HG03442 (cell line): ENCODE measurements around the gene FAM168A.

ENCODE experiments used
- ATAC-seq: cut with Tn5 transposase; IDR thresholded peaks from one replicate; pipeline ENCODE4 v1.9.1; 2021; ENCODE audit warnings: mild to moderate bottlenecking, moderate library complexity; ENCODE audit not compliant: unreplicated experiment

The FAM168A gene

GRCh38 chr11:73563539-73564200 lies 34.2 kb downstream of the FAM168A start:
- ATAC-seq: no peak

- no peak for ATAC-seq
Observed at GRCh38 chr11:73559743-73560142, 38.2 kb downstream of the FAM168A start.

GRCh38 chr11:73556966-73557365 lies 40.9 kb downstream of the FAM168A start:
- no peak for ATAC-seq

GRCh38 chr11:73555615-73556014 lies 42.3 kb downstream of the FAM168A start:
- no peak for ATAC-seq

GRCh38 chr11:73554671-73555320 lies 43.1 kb downstream of the FAM168A start:
- ATAC-seq: no peak

- no peak for ATAC-seq
Observed at GRCh38 chr11:73553266-73553665, 44.6 kb downstream of the FAM168A start.

GRCh38 chr11:73551677-73552076 lies 46.2 kb downstream of the FAM168A start:
- no peak for ATAC-seq

GRCh38 chr11:73549376-73549775 lies 48.5 kb downstream of the FAM168A start:
- no peak for ATAC-seq

- ATAC-seq: no peak
Observed at GRCh38 chr11:73547706-73548595, 50.0 kb downstream of the FAM168A start.

- ATAC-seq: no peak
Observed at GRCh38 chr11:73542175-73542574, 55.7 kb downstream of the FAM168A start.

GRCh38 chr11:73539506-73540084 lies 58.3 kb downstream of the FAM168A start:
- ATAC-seq: no peak

- ATAC-seq: no peak
Observed at GRCh38 chr11:73538381-73538872, 59.5 kb downstream of the FAM168A start.

GRCh38 chr11:73537969-73538368 lies 59.9 kb downstream of the FAM168A start:
- ATAC-seq: no peak

- no peak for ATAC-seq
Observed at GRCh38 chr11:73536961-73537360, 61.0 kb downstream of the FAM168A start.

- ATAC-seq: no peak
Observed at GRCh38 chr11:73532310-73532709, 65.6 kb downstream of the FAM168A start.

- ATAC-seq: no peak
Observed at GRCh38 chr11:73531386-73531785, 66.5 kb downstream of the FAM168A start.

- ATAC-seq: no peak
Observed at GRCh38 chr11:73530109-73530508, 67.8 kb downstream of the FAM168A start.

GRCh38 chr11:73529204-73529530 lies 68.7 kb downstream of the FAM168A start:
- ATAC-seq: no peak

GRCh38 chr11:73528483-73529203 lies 69.3 kb downstream of the FAM168A start:
- no peak for ATAC-seq

GRCh38 chr11:73528013-73528412 lies 69.9 kb downstream of the FAM168A start:
- no peak for ATAC-seq

GRCh38 chr11:73525611-73526010 lies 72.3 kb downstream of the FAM168A start:
- ATAC-seq: no peak
